GM10847 (cell line): ENCODE measurements around the gene SECISBP2.
A peak's percentile ranks its signal among the peaks of the same experiment; 100 is the strongest.

Experiments
- POLR2A ChIP-seq: IDR thresholded peaks from 2 replicates; pipeline ENCODE4 v1.6.1; 2011; ENCODE audit not compliant: insufficient read length; ENCODE audit errors: extremely low read depth

SECISBP2 gene

DNA sequence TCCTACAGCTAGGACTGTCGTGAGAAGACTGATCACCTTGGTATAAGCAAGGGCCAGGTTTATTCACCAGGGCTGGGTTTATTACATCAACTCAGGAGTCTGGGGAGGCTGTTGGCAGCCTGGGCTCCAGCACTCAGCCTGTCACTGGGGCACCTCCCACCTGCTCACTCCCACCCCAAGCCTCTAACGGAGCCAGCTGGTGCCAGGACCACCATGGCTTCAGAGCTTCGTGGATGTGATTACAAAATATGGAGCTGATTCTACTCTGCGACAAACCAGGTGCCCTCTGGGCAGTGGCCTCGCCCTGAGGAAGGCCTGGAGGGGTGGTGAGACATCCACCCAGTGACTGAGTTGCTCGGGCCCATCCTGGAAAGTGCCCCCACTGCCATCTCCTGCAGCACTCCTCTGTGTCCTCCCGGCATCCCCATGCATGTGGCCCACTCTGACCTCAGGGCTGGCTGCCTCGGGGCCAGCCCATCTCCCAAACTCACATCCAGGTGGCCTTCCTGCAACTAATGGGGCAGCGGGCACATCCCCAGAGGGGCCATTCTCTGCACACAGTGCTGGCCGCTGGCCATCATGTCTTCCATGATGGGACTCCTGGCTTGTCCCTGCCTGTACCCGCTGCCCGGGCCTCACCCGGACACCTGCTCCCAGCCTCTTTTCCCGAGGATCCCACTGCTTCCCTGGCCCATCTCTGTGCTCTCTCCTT lies 49.6 kb downstream of the SECISBP2 start:
- no peak for TF ChIP-seq POLR2A

DNA sequence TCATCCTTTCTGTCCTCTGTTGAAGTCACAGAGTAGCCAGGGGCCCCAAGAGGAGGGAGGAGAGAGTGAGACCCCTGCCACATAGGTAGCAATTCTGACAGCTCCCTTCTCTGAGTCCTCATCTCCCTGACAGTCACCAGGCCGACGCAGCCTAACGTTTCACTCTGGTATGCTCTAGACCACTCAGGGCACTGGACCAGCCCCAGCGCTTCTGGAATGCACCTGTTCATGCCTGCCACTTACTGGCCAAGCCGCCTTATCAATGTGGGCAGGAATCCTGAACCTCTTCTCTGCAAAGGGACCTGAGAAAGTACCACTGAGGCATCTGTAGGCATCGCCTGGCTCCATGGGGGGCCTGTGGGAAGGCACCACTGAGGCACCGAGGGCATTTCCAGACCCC lies 50.2 kb downstream of the SECISBP2 start:
- no peak for TF ChIP-seq POLR2A

DNA sequence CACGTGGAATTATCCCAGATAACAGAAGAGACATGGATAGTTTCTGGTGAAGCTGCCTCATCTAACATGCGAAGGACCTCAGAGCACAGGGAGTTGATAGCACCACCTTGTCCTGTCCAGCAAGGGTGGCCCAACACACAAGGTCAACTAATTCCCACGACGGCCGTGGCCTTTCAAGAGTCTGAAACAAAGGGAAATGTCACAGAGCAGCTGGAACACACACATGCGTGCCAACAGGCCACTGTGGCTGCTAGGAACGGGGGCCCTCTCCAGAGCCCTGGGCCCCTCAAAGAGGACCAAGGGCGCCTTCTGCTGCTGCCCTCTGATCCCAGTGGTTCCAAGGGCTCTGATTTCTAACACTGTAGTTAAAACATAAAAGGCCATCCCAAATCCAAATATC lies 50.7 kb downstream of the SECISBP2 start:
- TF ChIP-seq POLR2A = no peak

DNA sequence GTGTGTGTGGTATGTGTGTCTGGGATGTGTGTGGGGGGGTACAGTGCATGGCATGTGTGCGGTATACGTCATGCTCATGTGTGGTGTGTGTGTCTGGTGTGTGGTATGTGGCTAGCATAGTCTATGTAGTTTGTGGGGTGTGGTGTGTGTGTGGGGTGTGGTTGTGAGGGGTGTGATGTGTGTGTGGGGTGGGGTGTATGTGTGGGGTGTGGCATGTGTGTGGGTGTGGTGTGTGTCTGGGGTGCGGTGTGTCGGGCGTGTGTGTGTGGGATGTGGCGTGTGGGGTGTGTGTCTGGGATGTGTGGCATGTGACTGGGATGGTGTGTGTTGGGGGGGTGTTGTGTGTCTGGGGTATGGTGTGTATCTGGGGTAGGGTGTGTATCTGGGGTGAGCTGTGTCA lies 52.3 kb downstream of the SECISBP2 start:
- no peak for TF ChIP-seq POLR2A

DNA sequence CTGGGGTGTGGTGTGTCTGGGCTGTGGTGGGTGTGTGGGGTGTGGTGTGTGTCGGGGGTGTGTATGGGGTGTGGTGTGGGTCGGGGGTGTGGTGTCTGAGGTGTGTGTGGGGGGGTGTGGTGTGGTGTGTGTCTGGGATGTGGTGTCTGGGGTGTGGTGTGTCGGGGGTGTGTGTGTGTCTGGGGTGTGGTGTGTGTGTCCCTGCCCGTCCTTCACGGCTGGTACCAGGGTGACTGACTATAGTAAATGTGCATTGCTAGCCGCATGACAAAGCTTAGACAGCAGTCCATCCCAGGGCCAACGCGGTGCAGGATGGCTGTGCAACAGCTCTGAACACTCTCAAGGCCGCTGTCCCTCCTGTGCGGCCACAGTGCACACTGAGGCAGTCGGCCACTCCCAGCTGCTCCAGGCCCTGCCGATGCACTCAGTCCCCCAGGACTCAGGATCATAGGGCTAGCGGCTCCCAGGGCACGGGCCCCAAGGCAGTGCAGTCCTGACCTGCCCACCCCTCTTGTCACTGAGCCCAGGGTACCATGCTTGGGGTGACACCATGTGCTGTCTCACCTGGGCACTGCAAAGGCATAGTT lies 54.0 kb downstream of the SECISBP2 start:
- peak; percentile 12 for TF ChIP-seq POLR2A

DNA sequence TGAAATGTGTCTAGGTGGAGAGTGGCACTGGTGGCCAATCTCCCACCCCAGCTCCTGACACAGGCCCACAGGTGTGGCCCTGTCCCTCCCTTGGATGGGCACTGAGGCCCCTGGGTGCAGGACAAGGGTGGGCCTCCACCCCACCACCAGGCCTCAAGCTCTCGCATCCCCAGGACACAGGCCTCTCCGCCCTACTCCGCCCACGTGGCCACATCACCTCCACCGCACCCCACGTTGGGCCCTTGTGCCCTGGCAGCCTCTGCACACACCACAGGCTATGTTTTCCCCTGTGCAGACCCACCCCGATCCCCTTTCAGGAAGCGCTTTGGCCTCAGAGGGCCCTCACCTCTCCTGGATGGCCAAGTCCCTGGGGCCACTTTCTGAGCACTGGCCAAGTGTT lies 54.7 kb downstream of the SECISBP2 start:
- no peak for TF ChIP-seq POLR2A

DNA sequence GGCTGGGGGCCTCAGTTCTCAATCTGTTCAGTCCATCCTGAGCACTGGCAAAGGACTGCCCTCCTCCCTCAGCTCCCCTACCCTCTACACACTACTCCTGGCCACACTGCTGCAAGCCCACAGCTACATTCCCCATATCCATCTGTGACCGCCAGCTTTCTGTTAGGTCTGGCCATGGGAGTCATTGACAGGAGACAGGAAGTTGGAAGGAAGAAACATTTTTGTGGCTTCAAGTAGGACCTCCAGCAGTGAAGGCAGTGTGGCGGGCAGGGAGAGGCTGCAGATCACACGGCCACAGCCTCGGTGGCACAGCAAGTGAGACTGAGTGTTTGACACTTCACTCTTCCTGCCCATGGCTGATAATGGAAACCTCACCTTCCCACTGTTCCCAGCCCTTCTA lies 55.9 kb downstream of the SECISBP2 start:
- TF ChIP-seq POLR2A = no peak

DNA sequence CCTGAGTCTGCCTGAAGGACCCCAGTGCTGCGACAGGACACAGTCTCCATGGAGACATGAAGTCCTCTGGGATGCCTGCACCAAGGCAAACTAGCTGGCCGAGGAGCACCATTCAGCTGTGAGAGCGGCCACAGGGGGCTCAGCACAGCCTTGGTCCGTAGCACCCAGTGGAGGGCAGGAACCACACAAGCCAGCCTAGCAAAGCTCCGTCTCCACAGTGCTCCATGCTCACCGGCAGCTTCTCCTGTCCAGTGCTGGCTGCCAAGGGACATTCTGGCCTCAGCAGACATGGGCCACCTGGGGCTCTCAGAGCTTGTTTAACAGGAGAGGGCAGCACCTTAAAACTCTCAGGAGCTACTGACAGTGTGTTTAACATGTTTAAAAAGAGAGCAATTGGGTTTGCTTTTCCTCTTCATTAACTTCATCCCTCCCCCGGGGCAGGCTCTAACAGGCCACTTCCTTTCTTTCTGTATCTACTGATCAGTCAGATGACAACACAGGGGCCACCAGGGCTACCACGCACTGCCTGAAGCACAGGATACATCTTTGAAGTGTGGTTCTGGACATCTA lies 57.0 kb downstream of the SECISBP2 start:
- no peak for TF ChIP-seq POLR2A

DNA sequence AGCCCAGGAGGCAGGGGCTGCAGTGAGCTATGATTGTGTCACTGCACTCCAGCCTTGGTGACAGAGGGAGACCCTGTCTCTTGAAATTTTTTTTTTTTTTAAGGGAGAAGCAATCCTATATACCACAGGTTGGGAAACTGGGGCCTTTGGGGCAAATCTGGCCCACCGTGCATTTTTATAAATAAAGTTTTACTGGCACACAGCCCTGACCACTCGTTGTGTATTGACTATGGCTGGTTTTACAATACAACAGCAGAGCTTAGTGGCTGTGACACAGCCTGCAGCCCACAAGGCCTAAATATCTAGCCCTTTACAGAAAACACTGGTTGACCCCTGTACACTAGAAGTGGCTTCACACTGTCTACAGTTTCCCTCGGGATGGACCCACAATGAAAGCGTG lies 58.0 kb downstream of the SECISBP2 start:
- no peak for TF ChIP-seq POLR2A

DNA sequence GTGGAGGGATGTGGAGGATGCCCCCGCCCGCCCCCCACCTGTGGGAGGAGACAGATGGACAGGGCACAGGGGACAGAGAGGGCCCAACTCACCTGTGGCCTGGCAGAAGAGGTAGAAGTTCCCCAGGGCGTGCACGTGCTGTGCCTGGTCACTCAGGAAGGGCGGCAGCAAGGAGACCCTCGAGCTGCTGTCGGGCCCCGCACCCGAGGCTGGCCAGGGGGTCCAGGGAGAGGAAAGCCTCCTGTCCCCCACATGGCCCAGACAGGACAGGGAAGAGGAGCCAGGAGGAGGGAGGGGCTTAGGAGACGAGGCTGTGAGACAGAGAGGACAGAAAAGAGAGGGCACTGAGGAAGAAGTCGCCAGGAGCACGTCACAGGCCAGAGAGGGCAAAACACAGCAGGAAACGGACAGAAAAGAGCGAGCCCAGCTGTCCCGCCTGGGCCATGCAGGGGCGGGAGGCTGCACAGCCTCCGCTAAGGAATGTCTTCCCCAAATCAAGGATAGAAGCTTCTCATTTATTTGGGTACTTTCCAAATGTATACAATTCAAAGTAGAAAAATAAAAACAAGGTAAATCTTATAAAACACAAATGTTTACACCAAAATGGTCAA lies 58.5 kb downstream of the SECISBP2 start:
- no peak for TF ChIP-seq POLR2A

DNA sequence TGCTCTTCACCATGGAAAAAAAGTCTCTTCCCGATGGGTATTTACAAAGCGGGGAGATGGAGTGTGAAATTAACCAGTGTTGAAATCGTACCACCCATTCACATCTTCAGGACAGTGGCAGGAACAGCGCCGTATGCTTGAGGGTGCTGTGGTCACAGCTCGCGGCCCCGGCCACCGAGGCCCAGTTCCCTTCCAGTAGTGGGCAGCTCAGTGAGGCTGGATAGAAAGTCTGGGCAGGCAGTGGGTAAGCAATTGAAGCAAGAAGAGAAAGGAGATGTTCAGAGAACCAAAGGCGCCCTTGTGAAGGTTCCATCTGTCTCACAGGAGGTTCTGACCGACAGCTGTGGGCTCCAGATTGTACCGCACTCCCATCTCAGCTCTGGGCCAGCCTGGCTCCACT lies 59.1 kb downstream of the SECISBP2 start:
- no peak for TF ChIP-seq POLR2A

DNA sequence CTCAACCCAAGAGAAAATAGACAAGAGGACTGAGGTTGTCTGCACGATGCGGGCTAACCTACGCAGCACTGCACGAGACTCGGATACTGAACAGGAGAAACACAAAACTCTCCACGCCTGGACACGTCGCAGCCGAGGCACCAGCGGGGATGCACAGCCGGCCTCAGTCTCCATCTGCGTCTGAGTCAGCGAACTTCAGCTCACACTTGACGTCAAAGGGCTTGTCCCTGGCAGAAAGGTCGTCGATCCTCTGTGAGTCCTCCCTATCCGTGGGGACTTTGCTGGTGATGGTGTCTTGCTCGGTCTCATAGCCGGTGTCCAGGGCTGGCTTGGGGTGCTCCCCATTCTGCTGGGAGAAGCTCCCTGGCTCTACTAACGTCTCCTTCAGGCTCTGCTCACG lies 60.2 kb downstream of the SECISBP2 start:
- no peak for TF ChIP-seq POLR2A

DNA sequence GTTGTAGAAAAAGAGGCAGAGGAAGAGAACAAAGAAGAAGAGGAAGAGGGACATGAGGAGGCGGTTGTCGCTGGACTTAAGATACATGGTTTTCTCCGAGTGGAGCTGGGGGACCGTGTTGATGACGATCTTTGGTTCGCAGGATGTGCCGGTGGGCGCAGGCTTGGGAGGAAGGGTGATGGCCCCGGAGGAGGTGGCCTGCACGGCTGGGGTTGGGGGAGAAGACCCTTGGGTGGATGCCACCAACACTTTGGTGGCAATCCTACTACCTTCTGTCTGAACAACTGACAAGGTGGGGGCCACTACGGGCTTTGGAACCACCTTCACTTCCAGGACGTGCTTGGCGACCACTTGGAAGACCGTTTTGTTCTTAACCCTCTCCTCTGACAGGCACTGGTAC lies 60.7 kb downstream of the SECISBP2 start:
- TF ChIP-seq POLR2A = no peak

DNA sequence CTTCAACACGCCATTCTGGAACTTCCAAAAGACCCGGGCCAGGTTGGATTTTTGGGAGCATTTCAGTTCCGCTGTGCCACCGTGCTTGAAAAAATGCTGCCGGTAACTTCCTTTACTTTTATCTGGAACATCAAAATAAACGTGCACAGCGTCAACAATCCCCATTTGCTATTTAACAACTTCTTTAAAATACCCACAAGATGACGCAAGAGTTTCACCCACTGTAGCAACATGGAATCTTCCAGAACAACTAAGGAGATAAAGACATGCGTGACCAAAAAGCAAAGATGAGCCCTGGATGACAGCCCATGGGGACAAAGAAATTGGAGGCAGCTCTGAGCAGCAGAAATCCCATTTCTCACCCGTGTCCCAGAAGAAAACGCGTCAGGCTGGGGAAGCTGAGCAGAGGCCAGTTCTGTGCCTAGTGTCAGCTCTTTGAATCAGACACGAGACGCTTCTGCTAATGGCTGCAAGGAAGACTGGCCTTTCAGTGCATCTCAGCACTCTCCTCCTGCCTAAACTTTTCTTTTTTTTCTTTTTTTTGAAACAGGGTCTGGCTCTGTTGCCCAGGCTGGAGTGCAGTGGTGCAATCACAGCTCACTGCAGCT lies 61.3 kb downstream of the SECISBP2 start:
- TF ChIP-seq POLR2A = no peak

DNA sequence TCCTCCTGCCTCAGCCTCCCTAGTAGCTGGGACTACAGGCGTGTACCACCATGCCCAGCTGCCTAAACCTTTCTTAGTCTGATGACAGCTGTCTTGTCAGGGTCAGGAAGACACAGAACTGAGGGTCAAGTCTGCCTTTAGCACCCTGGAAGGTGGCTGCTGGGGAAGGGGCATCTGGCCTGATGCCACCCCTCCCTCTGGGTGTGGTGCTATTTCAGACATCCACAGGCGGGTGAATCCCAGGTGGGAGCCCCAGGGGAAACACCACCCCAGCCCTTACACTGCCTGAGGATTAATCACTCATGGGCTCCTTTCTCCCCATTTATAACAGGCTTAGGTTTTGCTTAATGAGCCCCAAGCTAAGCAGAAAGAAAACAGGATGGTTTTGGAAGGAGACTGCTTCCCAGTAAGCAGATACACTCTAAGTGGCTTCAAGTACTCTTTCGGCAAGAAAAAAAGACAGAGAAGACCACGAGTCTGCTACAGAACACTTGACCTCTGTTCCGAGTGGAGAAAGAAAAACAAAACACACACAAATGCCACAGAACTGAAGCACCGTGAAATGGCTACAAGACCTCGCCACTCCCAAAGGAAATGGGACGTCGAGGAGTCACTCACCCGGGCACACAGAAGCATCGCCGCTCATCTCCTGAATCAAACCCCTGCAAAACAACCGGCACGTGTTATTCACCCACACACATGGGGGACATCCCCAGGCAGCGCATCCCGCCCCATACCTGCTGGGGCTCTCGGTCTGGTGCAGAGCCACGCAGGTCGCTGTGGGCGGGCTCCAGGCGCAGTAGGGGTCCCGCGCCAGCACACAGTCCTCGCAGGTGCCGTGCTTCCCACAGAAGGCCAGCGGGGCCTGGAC lies 62.4 kb downstream of the SECISBP2 start:
- TF ChIP-seq POLR2A = no peak

DNA sequence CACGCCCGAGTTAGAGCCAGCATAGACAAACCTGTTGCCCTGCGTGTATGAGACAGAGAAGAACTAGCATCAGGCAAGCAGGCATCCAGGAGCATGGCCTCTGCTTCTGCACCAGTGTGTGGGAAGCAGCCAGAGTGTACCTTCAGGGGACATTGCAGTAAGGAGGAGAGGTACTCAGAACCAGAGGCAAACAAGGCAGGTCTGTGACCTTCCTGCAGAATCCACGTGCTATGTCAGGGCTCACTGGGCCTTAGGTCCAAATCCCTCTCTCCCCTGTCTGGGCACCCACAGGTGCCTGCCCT lies 63.0 kb downstream of the SECISBP2 start:
- no peak for TF ChIP-seq POLR2A
